Stimulated activated CD4-positive, alpha-beta T cell treated with anti-CD3 and anti-CD28 coated beads, TNF-alpha, amount 100 ng/mL, for 4 hours (primary cell): Measurements from ENCODE around the gene SOX6.

ENCODE experiments used
- DNase-seq, 3 experiments: peaks; one replicate each; pipeline ENCODE4 v3.0.0-alpha.2; 2020; ENCODE audit warnings: low read depth in 3 of 3

Gene SOX6

GRCh38 chr11:16364254-16364653 lies 7.9 kb upstream of the SOX6 start:
- no peak for DNase-seq

- DNase-seq = no peak
Measured at GRCh38 chr11:16363706-16364105, 7.4 kb upstream of the SOX6 start.

GRCh38 chr11:16361108-16361865 lies 4.9 kb upstream of the SOX6 start:
- no peak for DNase-seq

- no peak for DNase-seq
Measured at GRCh38 chr11:16359369-16359768, 3.0 kb upstream of the SOX6 start.

GRCh38 chr11:16358726-16359125 lies 2.4 kb upstream of the SOX6 start:
- DNase-seq = no peak

GRCh38 chr11:16357775-16358174 lies 1.4 kb upstream of the SOX6 start:
- DNase-seq = no peak

GRCh38 chr11:16356761-16357393 lies 531 bp upstream of the SOX6 start:
- DNase-seq = no peak

- DNase-seq = no peak
Measured at GRCh38 chr11:16352707-16353106, 3.6 kb downstream of the SOX6 start.

GRCh38 chr11:16350125-16350524 lies 6.2 kb downstream of the SOX6 start:
- DNase-seq = no peak

GRCh38 chr11:16347928-16348685 lies 8.2 kb downstream of the SOX6 start:
- no peak for DNase-seq

GRCh38 chr11:16346975-16347374 lies 9.4 kb downstream of the SOX6 start:
- DNase-seq = no peak

- DNase-seq = no peak
Measured at GRCh38 chr11:16341853-16342252, 14.5 kb downstream of the SOX6 start.

- no peak for DNase-seq
Measured at GRCh38 chr11:16338393-16338792, 18.0 kb downstream of the SOX6 start.

- no peak for DNase-seq
Measured at GRCh38 chr11:16337421-16338213, 18.7 kb downstream of the SOX6 start.

- no peak for DNase-seq
Measured at GRCh38 chr11:16336721-16337120, 19.6 kb downstream of the SOX6 start.

GRCh38 chr11:16336204-16336603 lies 20.1 kb downstream of the SOX6 start:
- no peak for DNase-seq

GRCh38 chr11:16335236-16335962 lies 20.9 kb downstream of the SOX6 start:
- DNase-seq = no peak

- DNase-seq = no peak
Measured at GRCh38 chr11:16326679-16327297, 29.6 kb downstream of the SOX6 start.

- no peak for DNase-seq
Measured at GRCh38 chr11:16322190-16322589, 34.2 kb downstream of the SOX6 start.

GRCh38 chr11:16321148-16321547 lies 35.2 kb downstream of the SOX6 start:
- no peak for DNase-seq

- no peak for DNase-seq
Measured at GRCh38 chr11:16318320-16318719, 38.0 kb downstream of the SOX6 start.
